Spleen (tissue), 7 donors: Measurements from ENCODE around the gene C20orf144.

Source experiments
- CTCF ChIP-seq, 11 experiments: fragments of 200-600 bp in 7 of 11; fragments of 450-650 bp in 4 of 11; sonication (generic) in 4 of 11; IDR thresholded peaks in 8 of 11; conservative IDR thresholded peaks in 3 of 11; 1 replicate in 7 of 11; 2 replicates in 4 of 11; pipeline versions ENCODE4 v1.4.0 to v1.8.0; 2016 to 2021; ENCODE audit warnings: antibody characterized with exemption in 11 of 11, inconsistent platforms in 4 of 11, mild to moderate bottlenecking in 1 of 11
- POLR2AphosphoS5 ChIP-seq, 3 donors: sonication (generic); formaldehyde crosslinking; IDR thresholded peaks; one replicate each; pipeline ENCODE4 v1.5.1; 2017; ENCODE audit warnings: antibody characterized with exemption in 3 of 3
- donor health status: DM: no; HTN: no; CAD: no; lungs with moderate emphysema.
- donor health status: DM: no; HTN: no; CAD: no.
- donor health status: DM: no; HTN: no; CAD: no.

- TF ChIP-seq CTCF (IDR thresholded peaks at IDR 0.05 in 8 of 11, conservative IDR thresholded peaks at IDR 0.05 in 3 of 11) (no peak), POLR2AphosphoS5 (IDR thresholded peaks at IDR 0.05) (peak; percentile 58 to 81 (median 80))
Measured at GRCh38 chr20:33674294-33675135, 12.4 kb downstream of the C20orf144 start, which contains the start of gene NECAB3.
